ENCODE measurements around the gene NUDCD3.

DNA sequence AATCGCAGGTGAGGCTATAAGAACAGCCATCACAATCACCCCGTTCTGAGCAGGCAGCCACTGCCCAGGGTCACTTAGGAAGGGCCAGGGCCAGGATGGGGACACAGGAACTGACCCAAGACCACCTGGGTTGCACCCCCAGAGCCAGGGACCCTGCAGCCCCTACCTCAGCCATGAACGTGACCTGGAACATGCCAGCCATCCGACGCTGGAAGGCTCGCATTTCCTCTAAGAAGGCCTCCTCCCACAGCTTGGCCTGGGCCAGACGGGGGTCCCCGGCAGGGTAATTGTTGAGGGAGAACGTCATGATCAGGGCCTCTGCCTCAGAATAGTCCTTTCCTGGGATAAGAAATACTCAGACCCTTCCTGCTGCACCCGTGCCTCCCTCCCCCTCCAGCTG lies 45.6 kb upstream of the NUDCD3 start:
- TF ChIP-seq, protein P1, sequence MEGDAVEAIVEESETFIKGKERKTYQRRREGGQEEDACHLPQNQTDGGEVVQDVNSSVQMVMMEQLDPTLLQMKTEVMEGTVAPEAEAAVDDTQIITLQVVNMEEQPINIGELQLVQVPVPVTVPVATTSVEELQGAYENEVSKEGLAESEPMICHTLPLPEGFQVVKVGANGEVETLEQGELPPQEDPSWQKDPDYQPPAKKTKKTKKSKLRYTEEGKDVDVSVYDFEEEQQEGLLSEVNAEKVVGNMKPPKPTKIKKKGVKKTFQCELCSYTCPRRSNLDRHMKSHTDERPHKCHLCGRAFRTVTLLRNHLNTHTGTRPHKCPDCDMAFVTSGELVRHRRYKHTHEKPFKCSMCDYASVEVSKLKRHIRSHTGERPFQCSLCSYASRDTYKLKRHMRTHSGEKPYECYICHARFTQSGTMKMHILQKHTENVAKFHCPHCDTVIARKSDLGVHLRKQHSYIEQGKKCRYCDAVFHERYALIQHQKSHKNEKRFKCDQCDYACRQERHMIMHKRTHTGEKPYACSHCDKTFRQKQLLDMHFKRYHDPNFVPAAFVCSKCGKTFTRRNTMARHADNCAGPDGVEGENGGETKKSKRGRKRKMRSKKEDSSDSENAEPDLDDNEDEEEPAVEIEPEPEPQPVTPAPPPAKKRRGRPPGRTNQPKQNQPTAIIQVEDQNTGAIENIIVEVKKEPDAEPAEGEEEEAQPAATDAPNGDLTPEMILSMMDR (IDR thresholded peaks at IDR 0.05 in 8 of 11, conservative IDR thresholded peaks at IDR 0.05 in 3 of 11): no peak
- TF ChIP-seq POLR2A (IDR thresholded peaks at IDR 0.05): no peak
- no peak for TF ChIP-seq POLR2AphosphoS5 (IDR thresholded peaks at IDR 0.05)
